Measurements from ENCODE around the gene TMEM63B. TPM values are rescaled to one million over a fixed set of nuclear protein-coding genes. Genes with fewer than 3 reads are reported as not detected.

The TMEM63B gene
- total and polyA plus RNA-seq, 4 donors, result 6.1 to 23.5 (median 15.5) TPM

GRCh38 chr6:44120692-44121443 is 6.5 kb upstream of the TMEM63B start:
- 44 to 54% methylated on average over 4 of the region's 4 CpGs for WGBS, 2 donors
- DNase-seq, result no peak
- intact Hi-C loops (cut with DNase I), result no loop called here
- Histone ChIP-seq H3K4me3 (ENCODE audit: low read length in 2 of 2) (no peak overlapping the region), H3K27me3 (ENCODE audit: control insufficient read depth in 1 of 2, insufficient read depth in 2 of 2, low read length in 1 of 2) (no peaks in the 10 kb centered on the region), H3K27ac (ENCODE audit: low read depth in 1 of 2, low read length in 2 of 2) (no peak overlapping the region), H3K4me1 (ENCODE audit: control insufficient read depth in 1 of 2, insufficient read depth in 2 of 2, low read length in 2 of 2) (peaks cover 5 to 7% of the 10 kb centered on the region in 2 donors), H3K36me3 (ENCODE audit: control insufficient read depth in 1 of 2, insufficient read depth in 2 of 2, low read length in 1 of 2) (no peaks in the 10 kb centered on the region), H3K9me3 (ENCODE audit: control insufficient read depth, low read length) (no peaks in the 10 kb centered on the region)
- ATAC-seq (ENCODE audit: low FRiP score), result no peak

- Histone ChIP-seq H3K4me1 (ENCODE audit: control insufficient read depth in 1 of 2, insufficient read depth in 2 of 2, low read length in 2 of 2) (peaks cover 0 to 3% of the 10 kb centered on the region in 2 donors), H3K27me3 (ENCODE audit: control insufficient read depth in 1 of 2, insufficient read depth in 2 of 2, low read length in 1 of 2) (no peaks in the 10 kb centered on the region), H3K27ac (ENCODE audit: low read depth in 1 of 2, low read length in 2 of 2) (no peak overlapping the region), H3K36me3 (ENCODE audit: control insufficient read depth in 1 of 2, insufficient read depth in 2 of 2, low read length in 1 of 2) (no peaks in the 10 kb centered on the region), H3K4me3 (ENCODE audit: low read length in 2 of 2) (no peak overlapping the region), H3K9me3 (ENCODE audit: control insufficient read depth, low read length) (no peaks in the 10 kb centered on the region)
- no peak for ATAC-seq (ENCODE audit: low FRiP score)
- 46 to 59% methylated on average over 1 of the region's 1 CpG for WGBS, 2 donors
- intact Hi-C loops (cut with DNase I), result no loop called here
- no peak for DNase-seq
Observed at GRCh38 chr6:44122801-44123200, 4.6 kb upstream of the TMEM63B start.

GRCh38 chr6:44123544-44123943 is 3.8 kb upstream of the TMEM63B start:
- no peaks in the 10 kb centered on the region for H3K27me3 ChIP-seq (ENCODE audit: control insufficient read depth in 1 of 2, insufficient read depth in 2 of 2, low read length in 1 of 2)
- WGBS, 2 donors, result 92 to 95% methylated on average over 2 of the region's 2 CpGs
- H3K27ac ChIP-seq (ENCODE audit: low read depth in 1 of 2, low read length in 2 of 2), result no peak overlapping the region
- peaks cover 0 to 3% of the 10 kb centered on the region in 2 donors for H3K4me1 ChIP-seq (ENCODE audit: control insufficient read depth in 1 of 2, insufficient read depth in 2 of 2, low read length in 2 of 2)
- H3K36me3 ChIP-seq (ENCODE audit: control insufficient read depth in 1 of 2, insufficient read depth in 2 of 2, low read length in 1 of 2), result no peaks in the 10 kb centered on the region
- H3K9me3 ChIP-seq (ENCODE audit: control insufficient read depth, low read length), result no peaks in the 10 kb centered on the region
- ATAC-seq (ENCODE audit: low FRiP score), result no peak
- intact Hi-C loops (cut with DNase I), result no loop called here
- no peak overlapping the region for H3K4me3 ChIP-seq (ENCODE audit: low read length in 2 of 2)
- no peak for DNase-seq

- WGBS, 2 donors, result 1 to 2% methylated on average over 27 to 31 of the region's 31 CpGs
- Histone ChIP-seq H3K4me1 (ENCODE audit: control insufficient read depth in 1 of 2, insufficient read depth in 2 of 2, low read length in 2 of 2) (no peaks in the 10 kb centered on the region), H3K36me3 (ENCODE audit: control insufficient read depth in 1 of 2, insufficient read depth in 2 of 2, low read length in 1 of 2) (no peaks in the 10 kb centered on the region), H3K27me3 (ENCODE audit: control insufficient read depth in 1 of 2, insufficient read depth in 2 of 2, low read length in 1 of 2) (no peaks in the 10 kb centered on the region), H3K27ac (ENCODE audit: low read depth in 1 of 2, low read length in 2 of 2) (no peak overlapping the region), H3K4me3 (ENCODE audit: low read length in 2 of 2) (peak overlapping the region; percentile 98 to 99), H3K9me3 (ENCODE audit: control insufficient read depth, low read length) (no peaks in the 10 kb centered on the region)
- peak; percentile 62 for ATAC-seq (ENCODE audit: low FRiP score)
- DNase-seq, result peak; percentile 72 to 86
- intact Hi-C loops (cut with DNase I), result no loop called here
Observed at GRCh38 chr6:44126320-44127149, 819 bp upstream of the TMEM63B start.

GRCh38 chr6:44128020-44128917 is 915 bp downstream of the TMEM63B start:
- no peak overlapping the region for H3K27ac ChIP-seq (ENCODE audit: low read depth in 1 of 2, low read length in 2 of 2)
- H3K27me3 ChIP-seq (ENCODE audit: control insufficient read depth in 1 of 2, insufficient read depth in 2 of 2, low read length in 1 of 2), result no peaks in the 10 kb centered on the region
- ATAC-seq (ENCODE audit: low FRiP score), result peak; percentile 71
- H3K36me3 ChIP-seq (ENCODE audit: control insufficient read depth in 1 of 2, insufficient read depth in 2 of 2, low read length in 1 of 2), result no peaks in the 10 kb centered on the region
- H3K9me3 ChIP-seq (ENCODE audit: control insufficient read depth, low read length), result no peaks in the 10 kb centered on the region
- DNase-seq, result peak; percentile 64 to 84
- H3K4me1 ChIP-seq (ENCODE audit: control insufficient read depth in 1 of 2, insufficient read depth in 2 of 2, low read length in 2 of 2), result no peaks in the 10 kb centered on the region
- WGBS, 2 donors, result 6% methylated on average over 47 to 49 of the region's 49 CpGs
- intact Hi-C loops (cut with DNase I), result no loop called here
- peak overlapping the region; percentile 95 to 98 for H3K4me3 ChIP-seq (ENCODE audit: low read length in 2 of 2)

GRCh38 chr6:44129841-44130322 is 2.5 kb downstream of the TMEM63B start:
- H3K4me1 ChIP-seq (ENCODE audit: control insufficient read depth in 1 of 2, insufficient read depth in 2 of 2, low read length in 2 of 2), result no peaks in the 10 kb centered on the region

GRCh38 chr6:44131892-44132291 is 4.5 kb downstream of the TMEM63B start:
- Histone ChIP-seq H3K9me3 (ENCODE audit: control insufficient read depth, low read length) (no peaks in the 10 kb centered on the region), H3K4me3 (ENCODE audit: low read length in 2 of 2) (no peak overlapping the region), H3K27me3 (ENCODE audit: control insufficient read depth in 1 of 2, insufficient read depth in 2 of 2, low read length in 1 of 2) (no peaks in the 10 kb centered on the region), H3K27ac (ENCODE audit: low read depth in 1 of 2, low read length in 2 of 2) (no peak overlapping the region), H3K4me1 (ENCODE audit: control insufficient read depth in 1 of 2, insufficient read depth in 2 of 2, low read length in 2 of 2) (no peaks in the 10 kb centered on the region), H3K36me3 (ENCODE audit: control insufficient read depth in 1 of 2, insufficient read depth in 2 of 2, low read length in 1 of 2) (no peaks in the 10 kb centered on the region)
- intact Hi-C loops (cut with DNase I), result no loop called here
- 73 to 78% methylated on average over 2 of the region's 2 CpGs for WGBS, 2 donors
- DNase-seq (no peak), ATAC-seq (ENCODE audit: low FRiP score) (no peak)

More at GRCh38 chr6:44129841-44130322, 2.5 kb downstream of the TMEM63B start:
- no peak overlapping the region for H3K4me3 ChIP-seq (ENCODE audit: low read length in 2 of 2)
- intact Hi-C loops (cut with DNase I), result no loop called here
- ATAC-seq (ENCODE audit: low FRiP score) (no peak), DNase-seq (no peak)
- no peaks in the 10 kb centered on the region for H3K36me3 ChIP-seq (ENCODE audit: control insufficient read depth in 1 of 2, insufficient read depth in 2 of 2, low read length in 1 of 2)
- WGBS, 2 donors, result 77 to 81% methylated on average over 2 of the region's 2 CpGs
- no peaks in the 10 kb centered on the region for H3K27me3 ChIP-seq (ENCODE audit: control insufficient read depth in 1 of 2, insufficient read depth in 2 of 2, low read length in 1 of 2)
- no peaks in the 10 kb centered on the region for H3K9me3 ChIP-seq (ENCODE audit: control insufficient read depth, low read length)
- no peak overlapping the region for H3K27ac ChIP-seq (ENCODE audit: low read depth in 1 of 2, low read length in 2 of 2)

GRCh38 chr6:44132476-44132875 is 5.1 kb downstream of the TMEM63B start:
- no peak for DNase-seq
- no peaks in the 10 kb centered on the region for H3K9me3 ChIP-seq (ENCODE audit: control insufficient read depth, low read length)
- 83 to 90% methylated on average over 4 of the region's 4 CpGs for WGBS, 2 donors
- H3K36me3 ChIP-seq (ENCODE audit: control insufficient read depth in 1 of 2, insufficient read depth in 2 of 2, low read length in 1 of 2), result no peaks in the 10 kb centered on the region
- H3K4me1 ChIP-seq (ENCODE audit: control insufficient read depth in 1 of 2, insufficient read depth in 2 of 2, low read length in 2 of 2), result no peaks in the 10 kb centered on the region
- no peak for ATAC-seq (ENCODE audit: low FRiP score)
- H3K27me3 ChIP-seq (ENCODE audit: control insufficient read depth in 1 of 2, insufficient read depth in 2 of 2, low read length in 1 of 2), result no peaks in the 10 kb centered on the region
- intact Hi-C loops (cut with DNase I), result no loop called here
- H3K4me3 ChIP-seq (ENCODE audit: low read length in 2 of 2), result no peak overlapping the region
- no peak overlapping the region for H3K27ac ChIP-seq (ENCODE audit: low read depth in 1 of 2, low read length in 2 of 2)

Data from aorta (tissue), 5 donors.